Measurements from ENCODE around the gene FAAP20.

- TF ChIP-seq CTCF (IDR thresholded peaks at IDR 0.05) (no peak), EZH2 (IDR thresholded peaks at IDR 0.05; ENCODE audit: borderline replicate concordance, insufficient read depth, low read depth, low read length, poor library complexity, severe bottlenecking) (no peak)
Measured at GRCh38 chr1:2186901-2187300, 7.7 kb downstream of the FAAP20 start.

All from B cell (primary cell).